ENCODE data around the gene CALML5. TPM values are rescaled to one million over a fixed set of nuclear protein-coding genes. Genes with fewer than 3 reads are reported as not detected.

Gene CALML5
- total and polyA plus RNA-seq, 2 of the 4 experiments (the other 2 are of a cell fraction), result not detected

- no peak overlapping the region for H2AK5ac ChIP-seq (ENCODE audit: low read depth, low read length)
Measured at GRCh38 chr10:5456563-5456962, 42.8 kb downstream of the CALML5 start.

More at GRCh38 chr10:5456563-5456962, 42.8 kb downstream of the CALML5 start:
- no peak overlapping the region for H3K14ac ChIP-seq (replicated peaks; ENCODE audit: low read depth, low read length)
- intact Hi-C loops (cut with micrococcal nuclease) (no loop called here), in situ Hi-C loops (cut with MboI; ENCODE audit: low sequenced_read_pairs) (loop anchor here (25.0 kb wide), 1 partner anchor 406 kb away; no protein-coding TSS in a partner anchor), dilution Hi-C loops (cut with HindIII; ENCODE audit: low sequenced_read_pairs, unreplicated experiment) (no loop called here)
- H3K18ac ChIP-seq (ENCODE audit: low read depth, low read length), result no peak overlapping the region
- no peak for DNase-seq
- H3K9me1 ChIP-seq (ENCODE audit: insufficient read depth, low read length), result no peaks in the 10 kb centered on the region
- no peak overlapping the region for H2BK15ac ChIP-seq (ENCODE audit: low read depth, low read length)
- H3K23ac ChIP-seq (ENCODE audit: low read depth, low read length), result no peak overlapping the region
- 97% methylated on average over 6 of the region's 12 CpGs; no CpG with 5 or more reads in 1 of the 2 experiments for WGBS, 2 experiments (ENCODE audit: extremely low coverage in 2 of 2, insufficient read length in 1 of 2)
- H3K27ac ChIP-seq (ENCODE audit: insufficient read depth, low read length), result no peak overlapping the region
- no peak overlapping the region for H2BK120ac ChIP-seq (ENCODE audit: low read depth, low read length)
- no peaks in the 10 kb centered on the region for H4K20me1 ChIP-seq (ENCODE audit: insufficient read depth, low read length)
- no peak for ATAC-seq (ENCODE audit: low read depth)
- H3K36me3 ChIP-seq (ENCODE audit: control insufficient read depth, insufficient read depth, low read length), result peaks cover 27% of the 10 kb centered on the region
- H3K27me3 ChIP-seq (ENCODE audit: control insufficient read depth, insufficient read depth, low read length), result no peaks in the 10 kb centered on the region
- BruUV-seq (replicated peaks), result no TSS peak
- H3K79me1 ChIP-seq (ENCODE audit: low read depth in 1 of 2, low read length in 2 of 2), result peaks cover 5 to 19% of the 10 kb centered on the region in 2 experiments; a peak in 3 of 4 replicates
- ChIA-PET CTCF (no interaction called here), POLR2A (ENCODE audit: unreplicated experiment) (no interaction called here)
- no peak overlapping the region for H2AK9ac ChIP-seq (replicated peaks; ENCODE audit: low read depth, low read length, poor library complexity)
- H3K9ac ChIP-seq (ENCODE audit: low read depth, low read length), result no peak overlapping the region
- H3K4me1 ChIP-seq (ENCODE audit: control insufficient read depth, insufficient read depth, low read length), result 0 out of 2 replicates have a peak, but pooled peaks cover 2% of the 10 kb centered on the region
- no peak overlapping the region for H3K4me3 ChIP-seq (ENCODE audit: insufficient read depth, low read depth, low read length)
- no peaks in the 10 kb centered on the region for H3K9me3 ChIP-seq (ENCODE audit: control insufficient read depth, insufficient read depth, low read length)
- H4K5ac ChIP-seq (ENCODE audit: low read depth, low read length), result no peak overlapping the region
- no peak overlapping the region for H2BK5ac ChIP-seq (ENCODE audit: low read depth, low read length, poor library complexity, severe bottlenecking)
- H3K56ac ChIP-seq (ENCODE audit: extremely low read depth, insufficient read depth, low read length), result no peak overlapping the region
- no peak overlapping the region for H2BK20ac ChIP-seq (ENCODE audit: low read depth, low read length)
- no peak overlapping the region for H4K8ac ChIP-seq (ENCODE audit: low read depth in 2 of 2, low read length in 2 of 2)
- no peak overlapping the region for H4K91ac ChIP-seq (ENCODE audit: insufficient read depth, low read depth, low read length)
- no peak overlapping the region for H3K4me2 ChIP-seq (ENCODE audit: low read depth, low read length)
- no peak overlapping the region for H3K4ac ChIP-seq (ENCODE audit: low read depth, low read length)
- TF ChIP-seq USF2 (IDR thresholded peaks at IDR 0.05; ENCODE audit: low read depth, low read length) (no peak), NFE2L2 (IDR thresholded peaks at IDR 0.05; ENCODE audit: low read depth, low read length) (no peak), CEBPB (IDR thresholded peaks at IDR 0.05; ENCODE audit: low read depth, low read length) (no peak), MAZ (IDR thresholded peaks at IDR 0.05; ENCODE audit: borderline replicate concordance, low read depth, low read length) (no peak), MAFK (IDR thresholded peaks at IDR 0.05; ENCODE audit: low read depth, low read length) (no peak), CHD1 (IDR thresholded peaks at IDR 0.05; ENCODE audit: low read depth, low read length) (no peak), POLR2A (IDR thresholded peaks at IDR 0.05; ENCODE audit: low read depth, low read length) (no peak), SMC3 (IDR thresholded peaks at IDR 0.05; ENCODE audit: low read depth, low read length) (no peak), RFX5 (IDR thresholded peaks at IDR 0.05; ENCODE audit: low read depth, low read length) (no peak), MXI1 (IDR thresholded peaks at IDR 0.05; ENCODE audit: borderline replicate concordance, low read depth, low read length) (no peak), BHLHE40 (IDR thresholded peaks at IDR 0.05; ENCODE audit: low read depth, low read length) (no peak), FOS (IDR thresholded peaks at IDR 0.05; ENCODE audit: low read depth, low read length) (no peak), RAD21 (IDR thresholded peaks at IDR 0.05; ENCODE audit: low read length) (no peak), RCOR1 (IDR thresholded peaks at IDR 0.05; ENCODE audit: insufficient replicate concordance, low read length) (no peak)
- TF ChIP-seq, protein P1, sequence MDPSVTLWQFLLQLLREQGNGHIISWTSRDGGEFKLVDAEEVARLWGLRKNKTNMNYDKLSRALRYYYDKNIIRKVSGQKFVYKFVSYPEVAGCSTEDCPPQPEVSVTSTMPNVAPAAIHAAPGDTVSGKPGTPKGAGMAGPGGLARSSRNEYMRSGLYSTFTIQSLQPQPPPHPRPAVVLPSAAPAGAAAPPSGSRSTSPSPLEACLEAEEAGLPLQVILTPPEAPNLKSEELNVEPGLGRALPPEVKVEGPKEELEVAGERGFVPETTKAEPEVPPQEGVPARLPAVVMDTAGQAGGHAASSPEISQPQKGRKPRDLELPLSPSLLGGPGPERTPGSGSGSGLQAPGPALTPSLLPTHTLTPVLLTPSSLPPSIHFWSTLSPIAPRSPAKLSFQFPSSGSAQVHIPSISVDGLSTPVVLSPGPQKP (IDR thresholded peaks at IDR 0.05; ENCODE audit: borderline replicate concordance, low read depth, low read length), result no peak
- TF ChIP-seq, protein P2, sequence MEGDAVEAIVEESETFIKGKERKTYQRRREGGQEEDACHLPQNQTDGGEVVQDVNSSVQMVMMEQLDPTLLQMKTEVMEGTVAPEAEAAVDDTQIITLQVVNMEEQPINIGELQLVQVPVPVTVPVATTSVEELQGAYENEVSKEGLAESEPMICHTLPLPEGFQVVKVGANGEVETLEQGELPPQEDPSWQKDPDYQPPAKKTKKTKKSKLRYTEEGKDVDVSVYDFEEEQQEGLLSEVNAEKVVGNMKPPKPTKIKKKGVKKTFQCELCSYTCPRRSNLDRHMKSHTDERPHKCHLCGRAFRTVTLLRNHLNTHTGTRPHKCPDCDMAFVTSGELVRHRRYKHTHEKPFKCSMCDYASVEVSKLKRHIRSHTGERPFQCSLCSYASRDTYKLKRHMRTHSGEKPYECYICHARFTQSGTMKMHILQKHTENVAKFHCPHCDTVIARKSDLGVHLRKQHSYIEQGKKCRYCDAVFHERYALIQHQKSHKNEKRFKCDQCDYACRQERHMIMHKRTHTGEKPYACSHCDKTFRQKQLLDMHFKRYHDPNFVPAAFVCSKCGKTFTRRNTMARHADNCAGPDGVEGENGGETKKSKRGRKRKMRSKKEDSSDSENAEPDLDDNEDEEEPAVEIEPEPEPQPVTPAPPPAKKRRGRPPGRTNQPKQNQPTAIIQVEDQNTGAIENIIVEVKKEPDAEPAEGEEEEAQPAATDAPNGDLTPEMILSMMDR (conservative IDR thresholded peaks at IDR 0.05; ENCODE audit: low read depth, low read length), result no peak
- no peak overlapping the region for H2AFZ ChIP-seq (replicated peaks; ENCODE audit: low read length, poor library complexity)

Measured in IMR-90 (cell line).